AG09309 (cell line): ENCODE results near the gene CACNB3.
"Not testable (repeated sequence)": the region's sequence is repeated elsewhere in the genome, so short reads cannot be mapped to it uniquely, and the experiment has no call there.

ENCODE experiments used
- DNase-seq: peaks from one replicate; pipeline ENCODE4 v3.0.0-alpha.2; 2010; ENCODE audit warnings: low read depth
- H3K4me3 ChIP-seq: 2 replicates; pipeline ENCODE4 v1.5.1; 2011; ENCODE audit warnings: mild to moderate bottlenecking, low read depth, low read length, moderate library complexity; ENCODE audit not compliant: control insufficient read depth
- TF ChIP-seq, protein P1 (sequence below): IDR thresholded peaks from 2 replicates; pipeline ENCODE4 v1.5.1; 2011; ENCODE audit warnings: mild to moderate bottlenecking, low read depth, low read length, inconsistent platforms; ENCODE audit not compliant: insufficient read depth, control insufficient read depth; ENCODE audit errors: missing control alignments

Gene CACNB3

DNA sequence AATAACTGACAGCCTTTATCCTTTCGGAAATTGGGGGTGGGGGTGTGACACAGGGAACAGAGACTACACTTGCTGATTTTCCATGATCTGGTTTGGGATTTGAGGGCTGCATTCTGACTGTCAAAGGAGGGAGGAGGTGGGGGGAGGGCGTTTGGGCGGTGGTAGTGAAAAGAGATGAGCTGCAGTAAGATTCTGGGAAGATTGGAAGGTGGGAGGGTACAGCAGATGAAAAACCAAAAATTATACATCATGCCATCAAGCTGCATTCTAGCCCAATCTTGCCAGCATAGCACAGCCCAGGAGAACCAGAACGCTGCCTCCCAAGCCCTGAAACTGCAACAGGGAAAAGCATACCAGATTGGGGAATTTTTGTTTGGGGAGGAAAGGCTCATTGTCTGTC, 45.0 kb downstream of the CACNB3 start:
- no peak overlapping the region for H3K4me3 ChIP-seq

DNA sequence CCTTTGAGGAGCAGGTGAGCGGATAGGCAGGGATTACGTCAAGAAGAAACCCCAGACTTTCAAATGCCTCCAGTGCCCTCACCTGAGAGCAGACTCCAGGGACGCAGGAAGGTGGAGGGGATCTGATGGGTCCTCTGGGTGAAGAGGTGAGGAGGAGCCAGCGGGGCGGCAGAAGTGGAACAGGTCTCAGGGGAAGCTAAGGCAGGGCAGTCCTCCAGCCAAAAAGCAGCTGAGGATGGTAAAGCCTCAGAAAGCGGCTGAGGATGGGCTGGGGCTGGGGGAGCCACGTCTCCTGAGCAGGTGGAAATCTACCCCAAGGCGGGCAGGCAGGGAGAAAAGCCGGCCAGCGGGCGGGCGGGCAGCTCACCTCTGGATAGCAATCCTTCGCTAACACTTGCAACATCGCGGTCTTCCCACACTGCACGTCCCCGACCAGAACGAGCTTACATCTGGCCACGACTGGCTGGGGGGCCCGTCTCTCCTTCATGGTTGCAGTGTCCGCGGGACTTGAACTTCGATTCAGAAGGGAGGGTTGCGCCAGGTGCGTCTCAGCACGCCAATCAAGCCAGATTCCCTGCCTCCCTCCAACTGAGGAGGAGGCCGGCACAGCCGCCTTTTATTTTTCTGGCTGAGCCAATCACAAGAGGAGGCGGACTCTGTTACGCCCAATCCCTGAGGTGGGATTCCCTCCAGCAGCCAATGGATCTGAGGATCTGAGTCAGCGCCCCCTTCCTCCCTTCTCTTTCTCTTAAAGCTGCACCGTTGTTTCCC, 47.2 kb downstream of the CACNB3 start, which contains the start of gene RND1:
RND1 (minus strand) TSS at position 590 of the 771 bp plus-strand sequence; CDS start at position 487, 103 bp downstream.
- TF ChIP-seq, protein P1, sequence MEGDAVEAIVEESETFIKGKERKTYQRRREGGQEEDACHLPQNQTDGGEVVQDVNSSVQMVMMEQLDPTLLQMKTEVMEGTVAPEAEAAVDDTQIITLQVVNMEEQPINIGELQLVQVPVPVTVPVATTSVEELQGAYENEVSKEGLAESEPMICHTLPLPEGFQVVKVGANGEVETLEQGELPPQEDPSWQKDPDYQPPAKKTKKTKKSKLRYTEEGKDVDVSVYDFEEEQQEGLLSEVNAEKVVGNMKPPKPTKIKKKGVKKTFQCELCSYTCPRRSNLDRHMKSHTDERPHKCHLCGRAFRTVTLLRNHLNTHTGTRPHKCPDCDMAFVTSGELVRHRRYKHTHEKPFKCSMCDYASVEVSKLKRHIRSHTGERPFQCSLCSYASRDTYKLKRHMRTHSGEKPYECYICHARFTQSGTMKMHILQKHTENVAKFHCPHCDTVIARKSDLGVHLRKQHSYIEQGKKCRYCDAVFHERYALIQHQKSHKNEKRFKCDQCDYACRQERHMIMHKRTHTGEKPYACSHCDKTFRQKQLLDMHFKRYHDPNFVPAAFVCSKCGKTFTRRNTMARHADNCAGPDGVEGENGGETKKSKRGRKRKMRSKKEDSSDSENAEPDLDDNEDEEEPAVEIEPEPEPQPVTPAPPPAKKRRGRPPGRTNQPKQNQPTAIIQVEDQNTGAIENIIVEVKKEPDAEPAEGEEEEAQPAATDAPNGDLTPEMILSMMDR, result no peak
- DNase-seq, result peak; percentile 65
- peak within 1 kb of the TSS; percentile 67 for H3K4me3 ChIP-seq

More for the DNA sequence above, 45.0 kb downstream of the CACNB3 start:
- TF ChIP-seq, protein P1, result no peak
- no peak for DNase-seq

DNA sequence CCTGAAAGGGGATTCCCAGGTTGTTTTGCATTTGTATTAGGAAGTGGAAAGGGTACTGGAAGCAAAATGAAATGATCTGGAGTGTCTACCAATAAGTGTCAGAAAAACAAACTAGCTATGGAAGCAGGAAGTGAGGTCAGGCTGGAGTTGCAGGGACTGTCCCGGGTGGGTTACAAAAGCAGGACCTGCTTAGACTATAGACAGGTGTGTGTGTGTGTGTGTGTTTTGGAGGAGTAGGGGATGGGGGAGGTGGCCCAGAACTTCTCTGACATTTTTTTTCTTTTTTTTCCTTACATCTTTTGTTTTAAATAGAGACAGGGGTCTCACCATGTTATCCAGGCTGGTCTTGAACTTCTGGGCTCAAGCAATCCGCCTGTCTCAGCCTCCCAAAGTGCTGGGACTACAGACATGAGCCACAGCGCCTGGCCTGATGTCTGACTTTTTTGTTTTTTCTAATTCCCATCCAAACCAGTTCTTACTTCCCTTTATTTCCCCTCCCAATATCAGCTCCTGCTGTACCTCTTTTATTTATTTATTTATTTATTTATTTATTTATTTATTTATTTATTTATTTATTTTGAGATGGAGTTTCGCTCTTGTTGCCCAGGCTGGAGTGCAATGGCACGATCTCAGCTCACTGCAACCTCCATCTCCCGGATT, 47.9 kb downstream of the CACNB3 start:
- H3K4me3 ChIP-seq, result peak overlapping the region; percentile 16; the same call in 1 of the 2 replicates
- TF ChIP-seq, protein P1, result no peak
- DNase-seq, result no peak

DNA sequence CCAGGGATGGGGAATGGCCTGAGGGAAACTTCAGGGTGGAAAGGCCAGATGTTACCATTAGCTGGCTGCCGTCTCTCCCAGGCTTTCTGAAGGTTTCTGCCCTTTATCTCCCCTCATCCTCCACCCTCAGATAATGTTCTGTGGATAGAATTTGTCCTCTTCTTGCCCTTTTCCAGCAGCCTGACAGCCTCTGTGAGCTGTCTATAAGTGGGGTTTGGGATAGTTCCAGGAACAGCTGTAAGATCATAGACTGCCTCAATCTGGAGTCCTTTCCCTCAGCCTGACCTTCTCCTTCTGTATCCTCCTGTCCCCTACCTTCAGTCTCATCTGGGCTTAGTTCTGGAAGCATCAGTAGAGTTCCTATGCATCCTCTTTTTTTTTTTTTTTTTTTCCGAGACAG, 50.2 kb downstream of the CACNB3 start:
- DNase-seq, result no peak
- H3K4me3 ChIP-seq, result no peak overlapping the region
- TF ChIP-seq, protein P1, result no peak

DNA sequence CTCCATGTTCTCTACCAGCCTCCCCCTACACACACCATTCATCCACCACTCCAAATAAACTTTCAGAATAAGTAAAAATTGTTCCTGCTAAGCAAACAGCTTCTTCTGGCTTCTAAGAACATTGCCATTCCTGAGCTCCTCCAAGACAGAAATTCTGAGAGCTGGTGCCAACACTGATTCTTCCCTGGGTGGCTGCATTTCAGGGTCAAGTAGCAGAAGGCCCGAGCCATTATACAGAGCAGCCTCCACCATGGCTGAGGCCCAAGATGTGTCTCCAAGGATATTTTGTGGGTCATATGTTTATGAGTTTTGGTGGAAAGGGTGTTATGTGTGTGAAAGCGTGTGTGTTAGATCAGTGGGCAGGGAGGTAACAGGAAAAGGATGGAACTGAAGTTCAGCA, 50.9 kb downstream of the CACNB3 start:
- H3K4me3 ChIP-seq, result no peak overlapping the region
- TF ChIP-seq, protein P1, result no peak
- no peak for DNase-seq

DNA sequence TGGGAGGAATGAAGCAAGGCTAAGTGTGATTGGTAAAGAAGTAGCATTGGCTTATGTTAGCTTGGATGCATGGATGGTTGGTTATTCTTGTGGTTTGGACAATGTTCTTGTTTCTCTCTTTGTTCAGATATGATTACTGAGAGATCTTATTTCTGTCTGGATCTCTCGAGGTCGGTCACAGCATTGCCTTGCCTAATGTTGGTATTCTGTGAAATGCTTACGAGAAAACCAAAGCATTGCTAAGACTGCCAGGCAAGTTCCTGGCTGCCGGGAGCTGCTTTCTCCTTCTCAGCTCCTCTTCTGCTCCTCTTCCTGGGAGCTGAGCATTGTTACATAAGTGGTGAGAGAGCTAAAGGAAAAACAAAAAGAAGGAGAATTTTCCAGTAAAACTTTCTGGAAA, 54.8 kb downstream of the CACNB3 start:
- no peak for DNase-seq
- TF ChIP-seq, protein P1, result no peak
- H3K4me3 ChIP-seq, result no peak overlapping the region

DNA sequence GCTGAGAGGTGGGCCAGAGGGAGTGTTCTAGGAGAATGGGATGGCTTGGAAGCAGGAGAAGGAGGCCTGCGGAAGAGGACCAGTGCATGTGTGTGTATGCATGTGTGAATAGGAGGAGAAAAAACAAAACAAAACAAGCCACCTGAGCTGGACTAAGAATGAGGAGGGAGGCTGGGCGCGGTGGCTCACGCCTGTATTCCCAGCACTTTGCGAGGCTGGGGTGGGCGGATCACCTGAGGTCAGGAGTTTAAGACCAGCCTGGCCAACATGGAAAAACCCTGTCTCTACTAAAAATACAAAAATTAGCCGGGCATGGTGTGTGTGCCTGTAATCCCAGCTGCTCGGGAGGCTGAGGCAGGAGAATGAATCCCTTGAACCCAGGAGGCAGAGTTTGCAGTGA, 55.2 kb downstream of the CACNB3 start:
- not testable (repeated sequence) for H3K4me3 ChIP-seq, DNase-seq
